Fibroblast of the aortic adventitia (primary cell): Measurements from ENCODE around the gene MRPL36. TPM values are rescaled to one million over a fixed set of nuclear protein-coding genes. Genes with fewer than 3 reads are reported as not detected.
A peak's percentile ranks its signal among the peaks of the same experiment; 100 is the strongest.
"Not testable (repeated sequence)": the region's sequence is repeated elsewhere in the genome, so short reads cannot be mapped to it uniquely, and the experiment has no call there.

Source experiments
- DNase-seq: peaks from one replicate; pipeline ENCODE4 v3.0.0-alpha.2; 2010; ENCODE audit warnings: low read depth
- H3K4me3 ChIP-seq: 2 replicates; pipeline ENCODE4 v1.5.1; 2011; ENCODE audit warnings: low read depth, mild to moderate bottlenecking, control low read depth, low read length, moderate library complexity
- total RNA-seq: library from RNA; depleted of rRNA; stranded (reverse); fragments of >200 nt; gene quantifications from 2 replicates; pipeline ENCODE4 v1.2.3, GENCODE V29; 2012; ENCODE audit warnings: low replicate concordance
- TF ChIP-seq, protein P1 (sequence below): IDR thresholded peaks from 2 replicates; pipeline ENCODE4 v1.5.1; 2011; ENCODE audit warnings: mild to moderate bottlenecking, low read length, control low read depth, inconsistent platforms; ENCODE audit not compliant: insufficient read depth

The MRPL36 gene
- total RNA-seq, 1 donor, result 47.9 TPM

DNA sequence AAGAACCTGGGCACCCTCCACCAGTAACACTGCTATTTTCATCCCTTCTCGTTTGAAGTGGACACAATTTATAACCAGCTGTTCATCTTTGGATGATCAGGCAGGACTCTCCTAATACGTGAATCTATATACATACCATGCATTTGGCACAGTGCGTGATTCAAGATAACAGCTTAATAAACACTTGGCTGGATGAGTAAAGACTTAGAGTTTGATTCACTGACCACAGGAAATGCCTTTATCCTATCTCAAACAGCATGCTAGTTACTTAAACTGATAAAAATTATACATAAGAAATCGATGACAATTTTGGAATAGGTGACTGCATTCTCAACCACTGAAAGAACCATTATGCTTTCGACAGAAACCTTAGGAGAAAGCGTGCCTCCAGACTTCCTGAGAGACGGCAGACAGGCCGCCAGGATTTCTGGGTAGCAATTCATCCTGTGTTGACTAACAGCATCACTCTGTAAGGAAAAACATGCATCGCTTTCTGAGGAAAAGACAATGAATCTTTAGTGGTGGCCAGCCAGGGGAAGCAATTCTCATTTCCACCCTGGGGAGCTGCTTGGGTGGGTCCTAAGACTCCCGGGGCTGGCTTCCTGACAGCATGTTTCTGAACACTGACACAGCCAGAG, 9.7 kb downstream of the MRPL36 start:
- DNase-seq, result peak; percentile 89
- peak overlapping the region; percentile 44 for H3K4me3 ChIP-seq
- TF ChIP-seq, protein P1, sequence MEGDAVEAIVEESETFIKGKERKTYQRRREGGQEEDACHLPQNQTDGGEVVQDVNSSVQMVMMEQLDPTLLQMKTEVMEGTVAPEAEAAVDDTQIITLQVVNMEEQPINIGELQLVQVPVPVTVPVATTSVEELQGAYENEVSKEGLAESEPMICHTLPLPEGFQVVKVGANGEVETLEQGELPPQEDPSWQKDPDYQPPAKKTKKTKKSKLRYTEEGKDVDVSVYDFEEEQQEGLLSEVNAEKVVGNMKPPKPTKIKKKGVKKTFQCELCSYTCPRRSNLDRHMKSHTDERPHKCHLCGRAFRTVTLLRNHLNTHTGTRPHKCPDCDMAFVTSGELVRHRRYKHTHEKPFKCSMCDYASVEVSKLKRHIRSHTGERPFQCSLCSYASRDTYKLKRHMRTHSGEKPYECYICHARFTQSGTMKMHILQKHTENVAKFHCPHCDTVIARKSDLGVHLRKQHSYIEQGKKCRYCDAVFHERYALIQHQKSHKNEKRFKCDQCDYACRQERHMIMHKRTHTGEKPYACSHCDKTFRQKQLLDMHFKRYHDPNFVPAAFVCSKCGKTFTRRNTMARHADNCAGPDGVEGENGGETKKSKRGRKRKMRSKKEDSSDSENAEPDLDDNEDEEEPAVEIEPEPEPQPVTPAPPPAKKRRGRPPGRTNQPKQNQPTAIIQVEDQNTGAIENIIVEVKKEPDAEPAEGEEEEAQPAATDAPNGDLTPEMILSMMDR, result no peak

DNA sequence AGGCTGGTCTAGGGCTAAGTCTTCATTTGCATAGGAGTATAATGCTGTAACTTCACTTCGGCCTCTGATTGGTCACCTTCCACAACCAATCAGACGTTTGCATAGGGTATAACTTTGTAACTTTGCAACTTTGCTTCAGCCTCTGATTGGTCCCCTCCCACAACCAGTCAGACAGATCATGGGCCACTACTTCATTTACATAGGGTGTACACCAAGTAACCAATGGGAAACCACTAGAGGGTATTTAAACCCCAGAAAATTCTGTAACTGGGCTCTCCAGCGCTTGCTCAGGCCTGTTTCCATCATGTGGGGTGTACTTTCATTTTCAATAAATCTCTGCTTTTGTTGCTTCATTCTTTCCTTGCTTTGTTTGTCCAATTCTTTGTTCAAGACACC, 10.2 kb downstream of the MRPL36 start:
- DNase-seq, result peak; percentile 71

DNA sequence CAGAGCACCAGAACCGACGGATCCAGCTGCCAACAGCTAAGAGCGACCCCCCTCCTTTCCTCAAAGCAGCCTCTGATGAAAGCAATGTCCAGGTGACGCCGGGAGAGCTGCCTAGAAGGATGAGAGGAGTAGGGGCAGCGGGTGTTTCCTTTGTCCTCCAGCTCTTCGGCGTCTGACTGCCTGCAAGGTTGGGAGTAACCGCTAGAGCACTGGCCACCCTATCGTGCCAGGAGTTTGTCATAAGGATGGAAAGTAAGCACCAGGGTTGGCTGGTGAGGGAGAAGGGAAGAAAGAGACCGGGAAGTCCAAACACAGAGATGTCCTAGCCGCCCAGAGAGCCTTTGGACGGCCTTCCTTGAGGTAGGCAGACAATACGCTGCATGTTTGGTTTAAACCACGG, 10.8 kb downstream of the MRPL36 start:
- no peak for DNase-seq

More for the DNA sequence above, 10.2 kb downstream of the MRPL36 start:
- H3K4me3 ChIP-seq, result not testable (repeated sequence)

DNA sequence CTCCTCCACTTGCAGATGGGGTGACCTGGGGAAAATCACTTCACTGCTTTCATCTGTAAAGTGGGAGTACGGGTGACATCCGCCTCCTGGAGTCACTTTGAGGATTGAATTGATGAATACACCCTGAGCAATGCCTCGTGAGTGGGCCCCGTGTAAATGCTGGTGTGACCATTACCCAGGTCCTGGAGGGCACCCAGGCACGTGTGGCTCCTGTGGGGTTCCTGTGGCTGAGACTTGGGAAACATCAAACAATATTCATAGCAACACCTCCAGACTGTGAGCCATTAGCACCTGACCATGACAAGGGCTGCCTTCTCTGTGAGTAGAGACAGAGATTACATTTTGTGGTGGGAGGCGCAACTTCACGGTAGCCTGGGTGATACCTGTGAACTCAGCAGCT, 11.4 kb downstream of the MRPL36 start:
- H3K4me3 ChIP-seq, result no peak overlapping the region
- TF ChIP-seq, protein P1, result no peak
- DNase-seq, result no peak

More for the DNA sequence above, 10.8 kb downstream of the MRPL36 start:
- TF ChIP-seq, protein P1, result no peak
- H3K4me3 ChIP-seq, result no peak overlapping the region

DNA sequence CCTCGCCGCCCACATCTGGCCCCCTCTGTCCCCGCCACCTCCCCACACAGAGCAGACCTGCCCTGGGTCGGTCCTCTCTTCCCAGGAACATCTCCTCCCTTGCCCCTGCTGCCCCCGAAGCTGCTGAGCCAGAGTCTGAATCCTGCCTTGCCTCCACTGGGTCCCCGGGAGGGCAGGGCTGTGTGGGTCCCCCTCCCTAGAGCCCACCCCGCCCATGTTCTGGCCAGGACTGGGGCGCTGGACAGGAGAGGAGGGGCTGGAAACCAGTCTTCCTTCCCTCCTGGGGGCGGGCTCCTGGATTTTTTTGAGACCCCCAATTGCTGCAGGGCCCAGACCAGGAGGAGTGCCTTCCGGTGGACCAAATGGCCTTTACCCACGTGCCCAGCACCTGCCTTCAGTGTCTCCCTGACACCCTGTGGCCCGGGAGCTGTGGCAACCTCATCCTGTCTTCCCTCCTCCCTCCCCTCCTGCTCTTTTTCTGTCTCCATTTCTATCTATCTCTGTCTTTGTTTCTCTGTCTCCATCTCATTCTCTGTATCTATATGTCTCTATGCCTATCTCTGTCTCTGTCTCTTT, 12.1 kb downstream of the MRPL36 start:
- H3K4me3 ChIP-seq, result no peak overlapping the region
- DNase-seq, result no peak
- TF ChIP-seq, protein P1, result no peak

DNA sequence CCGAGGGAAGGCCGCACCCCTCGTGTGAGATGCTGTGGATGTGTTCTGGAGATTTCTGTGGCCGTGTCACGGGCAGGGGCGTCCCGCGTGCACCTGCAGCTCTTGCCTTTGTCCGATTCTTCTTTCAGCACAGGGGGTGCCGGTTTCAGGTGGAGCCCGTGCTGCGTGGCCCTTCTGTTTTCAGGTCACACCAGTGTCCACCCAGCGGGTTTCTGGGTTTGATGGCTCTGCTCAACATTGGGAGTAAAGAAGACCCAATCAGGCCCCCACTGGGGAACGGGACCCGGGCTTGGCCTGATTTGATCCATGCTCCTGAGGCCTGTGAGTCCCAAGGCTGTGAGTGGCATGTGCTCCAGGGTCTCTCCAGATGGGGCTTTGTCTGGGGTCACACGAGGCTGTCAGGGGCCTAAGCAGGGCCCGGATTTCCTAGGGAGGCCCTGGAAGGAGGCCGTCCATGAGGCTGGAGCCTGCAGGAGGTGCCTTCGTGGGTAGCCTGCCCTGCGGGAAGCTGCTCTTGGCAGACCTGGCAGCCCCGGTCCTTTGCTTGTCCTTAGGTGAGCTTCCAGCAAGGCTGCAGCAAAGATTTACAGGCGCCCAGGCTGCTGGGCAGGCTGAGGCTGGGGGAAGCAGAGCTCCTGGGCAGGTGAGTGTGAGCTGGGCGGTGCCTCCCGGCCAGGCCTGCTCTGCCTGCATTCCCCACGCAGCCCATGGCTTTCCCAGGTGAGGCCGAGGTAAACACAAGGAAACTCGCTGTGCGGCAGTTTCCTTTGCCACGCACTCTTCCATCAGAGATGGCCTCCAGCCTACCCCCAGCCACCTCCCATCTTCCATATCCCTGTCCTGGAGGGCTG, 12.8 kb downstream of the MRPL36 start:
- no peak for DNase-seq
- TF ChIP-seq, protein P1, result no peak
- H3K4me3 ChIP-seq, result no peak overlapping the region

DNA sequence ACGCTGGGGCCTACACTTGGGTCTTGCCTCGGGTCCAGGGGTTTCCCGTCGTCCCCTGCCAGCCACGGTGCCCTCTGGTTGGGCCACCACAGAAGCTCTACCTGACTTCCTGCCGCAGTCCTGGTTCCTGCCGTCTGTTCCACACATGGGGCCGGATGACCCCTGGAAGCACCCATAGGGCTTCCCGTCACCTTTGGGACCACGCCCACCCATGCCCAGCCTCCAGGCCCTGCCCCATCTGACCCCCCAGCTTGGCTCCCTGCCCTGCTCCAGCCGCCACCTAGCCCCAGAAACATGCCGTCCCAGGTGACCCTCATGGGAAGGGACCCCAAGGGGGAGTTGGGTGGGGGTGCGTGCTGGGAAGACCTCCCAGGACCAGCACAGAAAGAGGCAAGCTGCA, 13.7 kb downstream of the MRPL36 start:
- no peak overlapping the region for H3K4me3 ChIP-seq
- TF ChIP-seq, protein P1, result no peak
- no peak for DNase-seq
